IgD-negative memory B cell (primary cell): Measurements from ENCODE around the gene GOLGA7B. TPM values are rescaled to one million over a fixed set of nuclear protein-coding genes. Genes with fewer than 3 reads are reported as not detected.
"Not testable (repeated sequence)": the region's sequence is repeated elsewhere in the genome, so short reads cannot be mapped to it uniquely, and the experiment has no call there.

Experiments used
- H3K27ac Mint-ChIP-seq, 3 donors: one replicate each; pipeline ENCODE4 v1.8.0; 2020 to 2022; ENCODE audit warnings: mild to moderate bottlenecking in 3 of 3, mixed read lengths in 3 of 3, moderate library complexity in 1 of 3
- H3K27me3 Mint-ChIP-seq: one replicate; pipeline ENCODE4 v1.8.0; 2021; ENCODE audit warnings: mixed read lengths
- H3K36me3 Mint-ChIP-seq: one replicate; pipeline ENCODE4 v1.8.0; 2020; ENCODE audit warnings: mild to moderate bottlenecking, mixed read lengths
- H3K4me1 Mint-ChIP-seq, 3 donors: one replicate each; pipeline ENCODE4 v1.8.0; 2020 to 2022; ENCODE audit warnings: mixed read lengths in 3 of 3, mild to moderate bottlenecking in 1 of 3
- H3K4me3 Mint-ChIP-seq, 4 donors: one replicate each; pipeline ENCODE4 v1.8.0; 2020 to 2022; ENCODE audit warnings: mild to moderate bottlenecking in 4 of 4, mixed read lengths in 4 of 4, moderate library complexity in 3 of 4
- H3K9me3 Mint-ChIP-seq, 3 donors: one replicate each; pipeline ENCODE4 v1.8.0; 2020 to 2021; ENCODE audit warnings: mixed read lengths in 3 of 3, mild to moderate bottlenecking in 1 of 3
- polyA plus RNA-seq: library from polyadenylated mRNA; unstranded; fragments of 300-500 nt; fragmentation: Illumina TruSeq; gene quantifications from one replicate; pipeline ENCODE4 v1.2.3, GENCODE V29; 2021

The GOLGA7B gene
- polyA plus RNA-seq, 1 donor from 2014 or later, result not detected

DNA sequence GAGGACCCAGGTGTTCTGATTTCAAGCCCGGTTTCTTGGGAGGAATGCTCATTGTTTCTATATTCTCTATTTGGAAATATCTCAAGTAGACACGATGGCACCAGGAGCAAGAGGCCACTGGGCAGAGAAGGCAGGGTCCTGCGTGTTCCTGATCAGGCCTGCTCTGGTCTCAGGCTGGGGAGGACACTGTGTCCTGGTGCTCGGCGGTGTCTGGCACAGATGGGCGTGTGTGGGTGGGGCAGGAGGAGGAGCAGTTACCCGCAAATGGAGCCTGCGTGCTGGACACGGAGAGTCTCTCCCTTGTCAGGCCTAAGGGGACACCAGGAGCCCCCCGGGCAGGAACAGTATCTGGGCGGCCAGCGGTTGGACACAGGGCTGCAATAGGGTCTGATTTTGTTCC is 25.9 kb upstream of the GOLGA7B start:
- Mint-ChIP-seq H3K4me3 (no peak overlapping the region), H3K27ac (no peak overlapping the region), H3K36me3 (peaks cover 1% of the 10 kb centered on the region), H3K27me3 (no peaks in the 10 kb centered on the region), H3K9me3 (no peaks in the 10 kb centered on the region), H3K4me1 (peaks cover 0 to 1% (median 0%) of the 10 kb centered on the region in 3 donors)

DNA sequence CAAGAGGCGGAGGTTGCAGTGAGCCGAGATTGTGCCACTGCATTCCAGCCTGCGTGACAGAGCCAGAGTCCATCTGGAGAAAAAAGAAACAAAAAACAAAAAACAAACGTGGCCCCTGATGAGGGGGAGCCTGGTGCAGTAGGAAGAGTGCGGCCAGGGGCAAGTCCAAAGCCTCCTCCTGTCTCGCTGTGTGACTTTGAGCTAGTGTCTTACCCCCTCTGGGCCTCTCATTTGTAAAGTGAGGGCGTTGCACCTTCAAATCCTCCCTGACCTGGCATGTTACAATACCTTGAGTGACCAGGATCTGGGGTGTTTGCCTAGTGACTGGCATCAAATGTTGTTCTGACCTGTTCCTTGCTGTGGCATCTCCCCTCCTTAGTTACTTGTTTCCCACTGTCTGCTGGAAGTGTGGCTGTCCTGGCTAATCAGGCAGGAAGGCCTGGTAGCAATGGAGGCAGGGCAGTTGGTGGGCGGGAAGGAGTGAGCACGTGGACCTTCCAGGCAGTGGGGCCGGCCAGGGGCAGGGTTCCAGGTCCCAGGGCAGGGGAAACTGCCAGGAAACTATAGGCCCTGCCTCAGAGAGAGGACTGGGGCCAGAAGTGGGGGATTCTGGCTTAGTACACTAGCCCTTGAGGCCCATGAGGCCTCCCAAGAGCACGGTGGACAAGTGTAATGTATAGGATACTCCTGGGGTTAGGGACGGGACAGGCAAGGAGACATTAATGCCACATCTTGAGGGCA is 24.5 kb upstream of the GOLGA7B start:
- no peak overlapping the region for H3K27ac Mint-ChIP-seq
- H3K4me1 Mint-ChIP-seq, result peaks cover 0 to 1% (median 0%) of the 10 kb centered on the region in 3 donors
- no peak overlapping the region for H3K4me3 Mint-ChIP-seq
- H3K36me3 Mint-ChIP-seq, result peaks cover 1% of the 10 kb centered on the region
- H3K9me3 Mint-ChIP-seq, result no peaks in the 10 kb centered on the region
- no peaks in the 10 kb centered on the region for H3K27me3 Mint-ChIP-seq

DNA sequence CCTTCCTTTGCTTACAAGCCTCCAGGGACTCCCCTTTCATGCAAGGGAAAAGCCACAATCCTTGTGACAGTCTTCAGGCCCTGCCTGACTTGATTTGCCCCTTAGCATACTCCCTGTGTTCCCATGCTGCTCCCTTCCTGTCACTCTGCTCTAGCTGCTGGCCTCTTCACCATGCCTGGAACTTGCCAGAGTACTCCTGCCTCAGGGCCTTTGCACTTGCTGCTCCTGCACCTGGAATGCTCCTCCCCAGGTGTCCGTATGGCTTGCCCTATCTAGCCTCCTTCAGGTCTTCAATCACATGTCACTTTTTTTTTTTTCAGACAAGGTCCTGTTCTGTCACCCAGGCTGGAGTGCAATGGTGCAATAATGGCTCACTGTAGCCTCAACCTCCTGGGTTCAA is 22.8 kb upstream of the GOLGA7B start:
- peaks cover 0 to 1% (median 0%) of the 10 kb centered on the region in 3 donors for H3K4me1 Mint-ChIP-seq
- H3K4me3 Mint-ChIP-seq, result no peak overlapping the region
- peaks cover 3% of the 10 kb centered on the region for H3K27me3 Mint-ChIP-seq
- H3K9me3 Mint-ChIP-seq, result peaks cover 0 to under 1% (median 0%) of the 10 kb centered on the region in 3 donors
- no peak overlapping the region for H3K27ac Mint-ChIP-seq
- H3K36me3 Mint-ChIP-seq, result no peaks in the 10 kb centered on the region

DNA sequence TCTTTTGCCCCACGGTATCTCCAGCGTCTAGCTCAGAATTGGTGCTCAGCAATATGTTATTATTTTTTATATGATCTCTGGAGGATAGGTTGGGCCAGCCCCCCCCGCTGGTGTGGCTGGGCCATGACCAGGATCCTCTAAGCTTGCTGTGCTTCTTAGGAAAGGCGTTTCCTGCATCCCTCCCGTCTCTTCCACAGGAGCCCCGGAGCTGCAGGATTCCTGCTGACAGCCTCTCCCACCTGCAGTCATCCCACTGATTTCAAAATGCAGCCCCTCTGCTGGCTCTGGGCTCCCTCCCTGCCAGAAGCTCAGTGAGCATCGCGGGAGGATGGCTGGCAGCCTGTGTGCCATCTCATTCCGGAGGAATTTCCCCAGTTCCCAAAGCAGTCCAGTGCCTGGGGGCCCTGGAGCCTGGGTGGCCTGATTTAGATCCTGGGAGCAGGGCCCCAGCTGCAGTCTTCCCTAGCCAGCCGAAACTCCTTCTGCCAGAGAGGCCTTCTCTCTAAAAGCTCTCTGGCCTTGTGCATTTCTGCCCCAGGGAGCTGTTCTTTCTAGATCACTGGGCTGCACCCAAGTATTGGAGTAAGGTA is 21.8 kb upstream of the GOLGA7B start:
- H3K27me3 Mint-ChIP-seq, result peaks cover 5% of the 10 kb centered on the region
- no peaks in the 10 kb centered on the region for H3K36me3 Mint-ChIP-seq
- H3K4me1 Mint-ChIP-seq, result peaks cover 0 to 1% (median 0%) of the 10 kb centered on the region in 3 donors
- no peak overlapping the region for H3K27ac Mint-ChIP-seq
- H3K4me3 Mint-ChIP-seq, result no peak overlapping the region
- peaks cover 0 to 2% (median 0%) of the 10 kb centered on the region in 3 donors for H3K9me3 Mint-ChIP-seq

DNA sequence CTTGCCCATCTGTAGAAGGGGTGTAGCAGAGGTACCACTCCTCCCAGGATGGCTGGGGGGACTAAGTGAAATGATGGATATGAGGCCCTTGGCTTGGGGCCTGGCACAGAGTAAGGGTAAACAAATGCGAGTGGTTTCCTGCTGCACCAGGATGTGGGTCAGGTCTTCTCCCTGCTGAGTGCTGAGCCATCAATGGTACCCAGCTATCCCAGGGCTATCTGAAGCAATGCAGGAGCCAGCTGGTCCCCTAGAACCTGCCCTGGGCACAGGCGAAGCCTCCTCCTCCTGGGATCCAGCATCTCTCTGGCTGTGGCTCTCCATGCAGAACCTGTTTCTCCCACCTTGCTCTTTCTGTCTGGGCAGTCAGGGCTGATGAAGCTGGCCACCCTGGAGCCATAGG is 20.9 kb upstream of the GOLGA7B start:
- H3K27me3 Mint-ChIP-seq, result peaks cover 5% of the 10 kb centered on the region
- H3K4me1 Mint-ChIP-seq, result peaks cover 0 to 1% (median 0%) of the 10 kb centered on the region in 3 donors
- H3K9me3 Mint-ChIP-seq, result peaks cover 0 to 2% (median 0%) of the 10 kb centered on the region in 3 donors
- no peak overlapping the region for H3K27ac Mint-ChIP-seq
- H3K4me3 Mint-ChIP-seq, result peak overlapping the region in 1 of 4 donors; percentile 39
- no peaks in the 10 kb centered on the region for H3K36me3 Mint-ChIP-seq

DNA sequence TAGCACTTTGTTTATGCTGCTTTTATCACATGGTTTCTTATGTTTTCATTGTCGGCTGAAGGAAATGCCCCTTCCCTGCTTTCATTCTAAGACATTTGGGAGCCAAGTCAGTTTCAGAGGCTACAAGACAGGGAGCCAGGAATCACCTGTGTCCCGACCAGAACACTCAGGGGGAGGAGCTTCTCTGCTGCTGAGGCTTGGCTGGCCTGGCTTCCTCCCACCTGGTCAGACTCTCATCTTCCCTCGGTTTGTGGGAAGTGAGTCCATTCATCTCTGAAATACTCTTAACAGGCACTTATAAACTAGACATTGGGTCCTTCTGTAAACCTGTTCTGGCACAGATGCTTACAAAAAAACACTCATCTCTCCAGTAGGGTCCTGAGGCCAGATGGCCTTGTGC is 19.6 kb upstream of the GOLGA7B start:
- H3K4me3 Mint-ChIP-seq, result no peak overlapping the region
- no peaks in the 10 kb centered on the region for H3K36me3 Mint-ChIP-seq
- no peak overlapping the region for H3K27ac Mint-ChIP-seq
- peaks cover 7% of the 10 kb centered on the region for H3K27me3 Mint-ChIP-seq
- H3K4me1 Mint-ChIP-seq, result peaks cover 0 to 1% (median 0%) of the 10 kb centered on the region in 3 donors
- peaks cover 0 to 4% (median 0%) of the 10 kb centered on the region in 3 donors for H3K9me3 Mint-ChIP-seq

DNA sequence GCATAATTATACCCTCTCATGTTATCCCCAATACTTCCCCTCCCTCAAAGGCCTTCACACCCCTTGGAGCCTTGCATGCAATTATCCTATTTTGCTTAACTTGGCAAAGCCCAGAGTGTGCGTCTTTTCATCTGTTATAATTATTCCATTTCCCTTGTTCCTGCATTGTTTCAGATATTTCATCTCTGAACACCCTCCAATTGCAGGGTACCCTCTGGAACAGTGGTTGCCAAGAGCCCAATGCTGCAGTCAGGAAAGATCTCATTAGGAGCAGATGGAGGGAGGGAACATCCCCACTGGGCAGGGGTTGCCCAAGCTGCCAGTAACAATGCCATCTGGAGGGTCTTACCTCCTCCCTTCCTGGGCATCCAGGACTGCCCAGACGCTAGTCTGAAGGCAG is 18.4 kb upstream of the GOLGA7B start:
- Mint-ChIP-seq H3K4me3 (no peak overlapping the region), H3K4me1 (peaks cover 0 to 1% (median 0%) of the 10 kb centered on the region in 3 donors), H3K9me3 (peaks cover 0 to 7% (median 2%) of the 10 kb centered on the region in 3 donors), H3K27ac (no peak overlapping the region), H3K36me3 (no peaks in the 10 kb centered on the region), H3K27me3 (peaks cover 10% of the 10 kb centered on the region)

DNA sequence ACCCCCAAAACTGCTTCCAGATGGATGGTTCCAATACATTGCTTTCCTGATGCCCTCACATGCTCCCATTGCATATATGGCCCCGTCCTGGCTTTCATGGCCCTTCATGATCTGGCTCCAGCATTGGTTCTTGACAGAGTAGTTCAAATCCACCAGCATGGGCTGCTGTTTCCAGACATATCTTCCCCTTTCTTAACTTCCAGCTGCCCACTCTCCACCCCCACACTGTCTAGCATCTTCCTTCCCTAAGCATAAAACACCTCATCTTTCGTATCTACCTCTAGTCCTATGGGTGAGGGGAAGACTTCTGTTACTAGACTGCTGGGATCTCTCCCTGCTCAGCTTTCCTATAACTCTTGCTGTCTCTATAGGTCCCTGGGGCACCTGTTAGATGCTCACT is 13.2 kb upstream of the GOLGA7B start:
- Mint-ChIP-seq H3K27me3 (peaks cover 9% of the 10 kb centered on the region), H3K27ac (no peak overlapping the region), H3K4me3 (no peak overlapping the region), H3K4me1 (no peaks in the 10 kb centered on the region), H3K36me3 (peaks cover 2% of the 10 kb centered on the region), H3K9me3 (peaks cover 0 to 7% (median 2%) of the 10 kb centered on the region in 3 donors)

DNA sequence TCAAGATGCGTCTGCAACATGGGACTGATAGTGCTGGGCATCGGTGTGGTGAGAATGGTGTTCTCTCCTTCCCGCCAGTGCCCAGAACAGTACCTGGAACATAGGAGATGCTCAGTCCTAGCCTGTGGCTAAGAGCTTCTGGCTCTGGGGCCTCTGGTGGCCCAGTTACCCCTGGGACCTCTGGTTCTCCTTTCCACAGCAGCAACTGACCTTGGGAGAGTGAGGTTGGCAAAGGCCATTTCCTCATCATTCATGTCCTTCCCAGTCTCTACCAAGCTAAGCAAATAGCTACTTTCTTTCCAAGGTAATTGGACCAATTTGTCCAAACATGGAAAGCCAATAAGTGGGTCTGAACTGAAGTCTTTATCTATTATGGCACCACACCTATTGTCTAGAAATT is 11.6 kb upstream of the GOLGA7B start:
- Mint-ChIP-seq H3K9me3 (peaks cover 0 to 8% (median 2%) of the 10 kb centered on the region in 3 donors), H3K27ac (no peak overlapping the region), H3K36me3 (peaks cover 2% of the 10 kb centered on the region), H3K4me3 (no peak overlapping the region), H3K27me3 (peaks cover 7% of the 10 kb centered on the region), H3K4me1 (no peaks in the 10 kb centered on the region)

DNA sequence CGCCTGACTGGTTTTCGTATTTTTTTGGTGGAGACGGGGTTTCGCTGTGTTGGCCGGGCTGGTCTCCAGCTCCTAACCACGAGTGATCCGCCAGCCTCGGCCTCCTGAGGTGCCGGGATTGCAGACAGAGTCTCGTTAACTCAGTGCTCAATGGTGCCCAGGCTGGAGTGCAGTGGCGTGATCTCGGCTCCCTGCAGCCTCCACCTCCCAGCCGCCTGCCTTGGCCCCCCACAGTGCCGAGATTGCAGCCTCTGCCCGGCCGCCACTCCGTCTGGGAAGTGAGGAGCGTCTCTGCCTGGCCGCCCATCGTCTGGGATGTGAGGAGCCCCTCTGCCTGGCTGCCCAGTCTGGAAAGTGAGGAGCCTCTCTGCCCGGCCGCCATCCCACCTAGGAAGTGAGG is 8.5 kb upstream of the GOLGA7B start:
- not testable (repeated sequence) for H3K4me3 Mint-ChIP-seq, H3K27me3 Mint-ChIP-seq

DNA sequence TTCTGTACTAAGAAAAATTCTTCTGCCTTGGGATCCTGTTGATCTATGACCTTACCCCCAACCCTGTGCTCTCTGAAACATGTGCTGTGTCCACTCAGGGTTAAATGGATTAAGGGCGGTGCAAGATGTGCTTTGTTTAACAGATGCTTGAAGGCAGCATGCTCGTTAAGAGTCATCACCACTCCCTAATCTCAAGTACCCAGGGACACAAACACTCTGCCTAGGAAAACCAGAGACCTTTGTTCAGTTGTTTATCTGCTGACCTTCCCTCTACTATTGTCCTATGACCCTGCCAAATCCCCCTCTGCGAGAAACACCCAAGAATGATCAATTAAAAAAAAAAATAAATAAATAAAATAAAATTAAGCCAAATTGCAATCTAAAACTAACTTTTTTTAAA is 7.5 kb upstream of the GOLGA7B start:
- not testable (repeated sequence) for H3K27ac Mint-ChIP-seq, H3K9me3 Mint-ChIP-seq, H3K27me3 Mint-ChIP-seq, H3K4me3 Mint-ChIP-seq, H3K4me1 Mint-ChIP-seq, H3K36me3 Mint-ChIP-seq

More for the DNA sequence above, 8.5 kb upstream of the GOLGA7B start:
- not testable (repeated sequence) for H3K9me3 Mint-ChIP-seq, H3K4me1 Mint-ChIP-seq, H3K36me3 Mint-ChIP-seq, H3K27ac Mint-ChIP-seq

DNA sequence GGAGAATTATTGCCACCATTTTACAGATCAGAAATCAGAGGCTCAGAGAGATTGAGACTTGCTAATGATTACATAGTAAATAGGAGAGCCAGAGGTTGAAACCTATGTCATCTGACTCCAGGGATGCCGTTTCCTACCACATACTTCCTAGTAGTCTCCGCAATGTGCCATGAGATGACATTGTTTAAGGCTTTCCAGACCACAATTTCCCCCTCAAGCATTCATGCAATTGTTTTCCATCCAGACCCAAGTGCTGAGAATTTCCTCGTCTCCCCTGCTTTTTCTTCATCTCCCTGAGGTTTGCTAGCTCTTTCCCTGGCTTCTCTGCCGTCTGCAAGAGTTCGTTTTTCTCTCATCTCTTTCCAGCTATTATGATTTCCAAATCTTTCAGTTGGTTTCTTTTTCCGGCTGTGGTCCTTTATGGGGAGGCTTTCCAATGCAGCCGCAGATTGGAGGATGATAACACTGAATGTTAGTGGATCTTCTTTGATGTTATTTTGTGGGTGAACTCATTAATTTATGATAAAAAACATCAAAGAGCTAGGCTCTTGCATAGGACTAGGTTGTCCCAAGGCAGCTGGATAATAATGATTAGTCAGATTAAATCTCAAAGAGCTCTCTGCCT is 6.9 kb upstream of the GOLGA7B start:
- H3K9me3 Mint-ChIP-seq, result peaks cover 0 to 5% (median 0%) of the 10 kb centered on the region in 3 donors
- H3K27me3 Mint-ChIP-seq, result peaks cover 1% of the 10 kb centered on the region
- H3K27ac Mint-ChIP-seq, result no peak overlapping the region
- H3K36me3 Mint-ChIP-seq, result no peaks in the 10 kb centered on the region
- no peaks in the 10 kb centered on the region for H3K4me1 Mint-ChIP-seq
- peak overlapping the region in 1 of 4 donors; percentile 17 for H3K4me3 Mint-ChIP-seq

DNA sequence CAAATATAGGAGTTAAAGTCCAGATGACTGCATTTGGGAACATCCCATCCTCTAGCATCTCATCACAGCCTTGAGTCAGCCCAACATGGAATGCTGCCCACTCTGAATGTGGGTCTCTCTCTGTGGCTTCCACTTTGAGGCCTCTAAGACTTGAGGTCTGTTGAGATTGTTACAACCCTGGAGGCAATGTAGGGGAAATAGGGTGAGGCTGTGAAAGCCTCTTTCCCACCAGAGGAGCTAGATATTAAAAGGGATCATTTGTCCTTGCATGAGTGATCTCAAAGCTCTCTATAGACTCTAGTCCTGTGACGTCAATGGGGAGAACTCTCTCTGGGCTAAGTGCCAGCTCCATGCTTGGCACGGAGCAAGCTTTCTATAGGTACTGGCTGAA is 6.4 kb upstream of the GOLGA7B start:
- Mint-ChIP-seq H3K27ac (no peak overlapping the region), H3K4me1 (no peaks in the 10 kb centered on the region), H3K36me3 (no peaks in the 10 kb centered on the region), H3K27me3 (peaks cover 1% of the 10 kb centered on the region), H3K9me3 (peaks cover 0 to 5% (median 0%) of the 10 kb centered on the region in 3 donors), H3K4me3 (peak overlapping the region in 1 of 4 donors; percentile 17)

DNA sequence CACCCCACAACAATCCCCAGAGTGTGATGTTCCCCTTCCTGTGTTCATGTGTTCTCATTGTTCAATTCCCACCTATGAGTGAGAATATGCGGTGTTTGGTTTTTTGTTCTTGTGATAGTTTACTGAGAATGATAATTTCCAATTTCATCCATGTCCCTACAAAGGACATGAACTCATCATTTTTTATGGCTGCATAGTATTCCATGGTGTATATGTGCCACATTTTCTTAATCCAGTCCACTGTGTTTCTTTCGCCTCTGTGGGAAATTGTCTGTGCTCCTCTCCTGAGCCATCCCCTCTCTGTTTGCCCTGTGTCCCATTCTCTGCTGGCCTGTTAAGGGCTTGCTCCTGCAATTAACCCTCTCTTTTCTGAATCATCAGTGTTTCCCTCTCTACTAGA is 5.7 kb upstream of the GOLGA7B start:
- H3K4me1 Mint-ChIP-seq, H3K27ac Mint-ChIP-seq: not testable (repeated sequence)

DNA sequence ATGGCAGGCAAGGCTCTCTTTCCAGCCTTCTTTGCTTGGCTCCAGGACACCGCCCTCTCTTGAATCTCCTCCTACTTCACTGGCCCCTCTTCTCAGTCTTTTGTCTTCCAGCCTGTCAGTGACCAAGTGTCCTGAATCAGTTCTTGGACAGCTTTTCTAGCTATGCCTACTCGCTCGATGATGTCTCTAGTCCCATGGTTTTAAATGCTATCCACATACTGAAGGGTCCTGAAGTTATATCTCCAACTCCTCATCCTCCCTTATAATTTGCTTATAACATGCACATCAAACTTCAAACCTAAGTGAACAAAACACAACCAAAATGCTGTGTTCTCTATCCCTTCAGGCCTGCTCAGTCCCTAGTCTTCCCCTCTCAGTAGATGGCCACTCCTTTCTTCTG is 5.0 kb upstream of the GOLGA7B start:
- Mint-ChIP-seq H3K4me1 (peaks cover 0 to 4% (median 3%) of the 10 kb centered on the region in 3 donors), H3K36me3 (no peaks in the 10 kb centered on the region), H3K27ac (no peak overlapping the region), H3K9me3 (peaks cover 0 to 5% (median 0%) of the 10 kb centered on the region in 3 donors), H3K4me3 (no peak overlapping the region), H3K27me3 (peaks cover 3% of the 10 kb centered on the region)

More for the DNA sequence above, 5.7 kb upstream of the GOLGA7B start:
- H3K9me3 Mint-ChIP-seq, H3K27me3 Mint-ChIP-seq, H3K36me3 Mint-ChIP-seq: not testable (repeated sequence)
- H3K4me3 Mint-ChIP-seq, result peak overlapping the region in 1 of 4 donors; percentile 38
